ENCODE measurements around the gene NFIB.

The NFIB gene

DNA sequence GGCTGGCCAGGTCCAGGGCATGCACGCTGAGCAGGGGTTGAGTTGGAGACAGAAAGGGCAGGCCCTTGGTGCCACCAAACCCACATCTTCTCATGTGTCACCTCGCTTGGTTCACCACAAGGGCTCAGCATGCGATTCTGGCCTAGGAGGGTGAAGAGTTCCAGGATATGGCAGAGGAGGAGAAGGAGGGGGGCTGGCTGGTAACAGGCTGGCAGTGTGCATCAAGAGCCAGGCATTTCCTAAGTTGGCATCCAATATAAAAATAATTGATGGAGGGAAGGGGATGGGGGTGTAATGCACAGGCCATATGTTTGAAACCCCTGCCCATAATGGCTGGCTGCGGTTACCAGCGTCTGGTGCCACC is 255.6 kb downstream of the NFIB start:
- DNase-seq, result no peak

DNA sequence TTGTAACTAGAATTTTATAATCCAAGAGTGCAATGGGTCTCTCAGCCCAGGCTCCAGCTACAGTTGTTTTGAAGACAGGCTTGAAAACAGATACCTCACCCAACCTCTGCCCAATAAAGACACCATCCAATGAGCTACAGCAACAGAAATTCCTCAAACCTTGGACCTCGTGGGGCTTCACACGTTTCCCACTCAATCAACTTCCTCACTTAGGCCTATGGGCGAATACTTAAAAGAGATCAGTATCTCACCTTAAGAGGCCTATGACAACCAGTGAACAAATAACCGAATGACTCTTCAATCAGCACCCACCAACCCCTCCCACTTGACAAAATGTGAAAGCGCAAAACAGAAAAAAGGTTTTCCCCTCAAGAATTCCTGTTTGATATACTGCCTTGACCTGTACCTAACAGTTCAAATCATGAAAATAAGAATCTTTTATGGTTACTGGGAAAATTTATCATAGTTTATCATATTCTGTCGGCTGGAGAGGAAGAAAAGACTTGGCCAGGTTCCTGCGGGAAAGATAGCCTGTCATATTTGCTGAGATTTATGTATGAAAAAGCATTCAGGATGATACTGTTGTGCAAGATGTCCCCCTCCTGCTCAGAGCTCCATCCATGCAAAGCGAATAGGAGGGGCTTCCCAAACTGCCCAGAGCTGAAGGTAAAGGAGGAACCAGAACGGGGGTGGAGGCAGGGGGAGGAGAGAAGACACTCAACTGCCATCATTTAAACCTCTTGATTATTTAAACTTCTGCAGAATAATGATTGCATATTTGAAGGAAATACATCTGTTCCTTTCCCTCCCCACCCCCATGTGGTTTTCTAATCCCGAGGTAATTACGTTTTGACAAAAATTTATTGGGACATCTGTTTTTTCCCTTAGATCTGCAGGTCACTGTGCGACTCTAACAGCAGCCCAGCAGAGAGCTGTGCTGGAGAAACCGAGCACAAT is 256.3 kb downstream of the NFIB start:
- DNase-seq, result no peak

DNA sequence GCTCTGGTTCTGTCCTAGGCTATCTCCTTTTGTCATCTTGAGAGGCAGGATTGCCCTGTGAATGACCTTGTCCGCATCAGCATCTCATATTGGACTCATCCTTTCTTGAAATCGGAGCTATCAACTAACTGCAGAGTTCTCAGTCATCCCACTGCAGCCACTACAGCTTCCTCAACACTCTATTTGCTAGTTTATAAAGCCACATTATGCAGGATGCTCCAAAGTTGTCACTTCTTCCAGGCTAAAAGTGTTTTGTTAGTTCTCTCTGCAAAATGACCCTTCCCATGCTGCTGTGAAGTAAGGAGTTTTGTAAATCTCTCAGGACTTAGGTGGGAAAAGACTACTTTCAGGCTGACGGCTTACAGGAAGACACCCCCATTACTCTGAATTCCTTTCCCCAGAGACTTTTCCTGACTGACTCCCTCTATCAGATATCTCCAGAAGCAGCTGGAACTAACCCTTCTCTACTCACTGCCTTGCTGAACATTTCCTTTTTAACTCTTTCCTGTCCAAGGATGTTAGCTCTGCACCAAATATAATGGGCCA is 257.6 kb downstream of the NFIB start:
- DNase-seq, result no peak

DNA sequence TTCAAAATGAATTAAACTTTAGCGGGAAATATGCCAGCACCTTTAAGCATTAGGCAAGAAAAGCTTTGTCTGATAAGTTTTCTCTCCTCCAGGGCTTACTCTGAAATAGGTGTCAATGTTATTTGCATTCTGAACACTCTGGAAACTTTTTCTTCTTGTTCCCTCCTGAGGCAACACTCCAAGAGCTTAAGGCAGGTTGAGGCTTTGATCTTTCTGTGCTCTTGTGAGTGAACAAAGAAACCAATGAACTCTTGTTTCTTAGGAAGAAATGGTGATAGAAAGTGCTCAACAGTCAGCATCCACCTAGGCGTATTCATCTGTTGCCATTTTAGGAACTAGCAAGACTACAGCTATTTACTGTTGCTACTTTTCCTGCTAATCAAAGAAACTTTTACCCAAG is 259.8 kb downstream of the NFIB start:
- no peak for DNase-seq

DNA sequence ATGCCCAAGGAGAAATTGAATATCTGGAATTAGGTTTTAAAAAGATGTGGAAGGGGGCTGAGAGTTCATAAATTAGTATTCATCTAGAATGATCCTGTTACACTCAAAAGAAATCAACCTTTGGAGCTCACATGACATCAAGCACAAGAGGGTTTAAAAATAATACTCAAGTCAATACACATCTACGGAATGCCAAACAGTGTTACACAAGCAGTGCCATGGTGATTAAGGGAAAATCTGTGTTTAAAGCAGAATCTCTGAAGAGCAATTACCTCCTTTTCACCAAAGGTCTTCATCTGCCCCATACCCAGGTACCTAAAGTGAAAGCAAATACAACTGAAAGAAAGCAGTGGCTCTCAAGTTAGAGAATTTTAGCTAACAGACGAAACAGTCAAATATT is 261.6 kb downstream of the NFIB start:
- DNase-seq, result no peak

DNA sequence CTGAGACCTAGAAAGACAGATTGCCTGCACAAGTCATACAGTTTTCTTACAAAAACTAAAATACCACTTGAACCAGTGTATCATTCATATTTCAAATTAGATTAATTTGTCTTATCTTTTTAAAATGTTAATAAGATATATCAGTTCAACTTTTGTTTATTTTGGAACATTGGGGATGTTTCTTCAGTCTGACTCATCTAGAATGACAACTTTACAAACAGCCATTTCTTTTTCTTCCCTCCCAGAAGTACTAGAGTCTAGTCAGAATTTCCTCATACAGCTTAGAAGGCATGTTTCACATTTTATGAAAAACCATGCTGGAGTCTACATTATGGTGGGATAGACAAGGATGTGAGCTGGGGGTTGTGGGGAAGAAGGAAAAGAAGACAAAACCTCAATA is 262.5 kb downstream of the NFIB start:
- DNase-seq, result no peak

DNA sequence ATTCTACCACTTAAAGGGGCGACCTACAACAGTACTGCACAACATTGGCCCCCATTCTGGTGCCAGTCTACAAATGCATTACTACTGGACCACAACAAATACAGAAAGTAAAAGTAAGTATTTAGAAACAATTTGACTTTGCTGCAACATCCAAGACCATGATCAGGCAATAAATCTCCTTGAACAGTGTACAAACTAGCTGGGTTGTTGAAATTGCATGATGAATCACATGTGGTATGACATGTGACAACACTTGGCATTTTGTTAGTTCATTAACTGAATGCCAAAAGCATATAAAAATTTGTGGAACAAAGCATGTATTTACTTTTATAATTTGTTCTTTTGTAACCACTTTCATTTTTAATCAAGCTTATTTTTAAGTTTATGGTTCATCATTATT is 270.5 kb downstream of the NFIB start:
- DNase-seq, result no peak

DNA sequence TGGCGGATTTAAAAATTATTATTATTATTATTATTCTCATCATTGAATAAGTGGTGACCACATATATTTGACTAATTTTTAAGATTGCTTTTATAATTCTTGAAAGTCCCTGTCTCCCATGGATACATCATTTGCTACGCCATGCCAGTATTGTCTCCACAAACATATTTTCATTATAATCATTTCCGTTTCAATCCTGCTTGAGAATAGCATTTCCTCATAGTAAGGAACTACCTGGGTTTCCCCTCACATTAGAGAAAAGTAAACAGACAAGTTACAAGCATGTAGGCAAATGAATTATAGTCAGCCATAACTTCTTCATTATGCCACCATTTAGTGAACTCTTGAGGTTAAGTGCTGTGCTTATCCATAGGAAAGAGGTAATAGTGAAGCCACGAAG is 276.6 kb downstream of the NFIB start:
- DNase-seq, result no peak

DNA sequence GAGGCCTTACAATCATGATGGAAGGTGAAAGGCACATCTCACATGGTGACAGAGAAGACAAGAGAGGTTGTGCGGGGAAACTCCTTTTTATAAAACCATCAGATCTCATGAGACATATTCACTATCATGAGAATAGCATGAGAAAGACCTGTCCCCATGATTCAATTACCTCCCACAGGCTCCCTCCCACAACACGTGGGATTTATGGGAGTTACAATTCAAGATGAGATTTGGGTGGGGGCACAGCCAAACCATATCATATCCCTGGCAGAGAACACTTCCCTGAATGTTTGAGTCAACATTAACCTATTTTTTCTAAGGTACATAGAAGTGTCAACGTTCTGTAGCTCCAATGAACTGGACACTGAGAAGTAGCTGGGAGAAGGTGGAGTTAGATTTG is 280.9 kb downstream of the NFIB start:
- no peak for DNase-seq
